Stimulated activated naive CD4-positive, alpha-beta T cell treated with Interleukin-2 at 50 U/mL for 16 hours (primary cell): ENCODE results near the gene MCAT.

ENCODE experiments used
- DNase-seq: peaks from one replicate; lab custom pipeline; 2025; lab: John Stamatoyannopoulos, UW

The MCAT gene

GRCh38 chr22:43090130-43090789, 52.9 kb downstream of the MCAT start:
- peak; percentile 37 for DNase-seq

GRCh38 chr22:43088984-43089717, 54.0 kb downstream of the MCAT start, which contains the start of gene TTLL1:
Gene TTLL1, minus strand, starts transcription at chr22:43089391. Its CDS starts 13,805 bp downstream, at chr22:43075586.
- peak; percentile 88 for DNase-seq

- DNase-seq = no peak
Measured at GRCh38 chr22:43088627-43088983, 54.6 kb downstream of the MCAT start.

GRCh38 chr22:43085658-43086606, 57.3 kb downstream of the MCAT start:
- DNase-seq = no peak
